IMR-90 (cell line): Measurements from ENCODE around the gene PSPN. TPM values are rescaled to one million over a fixed set of nuclear protein-coding genes. Genes with fewer than 3 reads are reported as not detected.
"Not testable (repeated sequence)": the region's sequence is repeated elsewhere in the genome, so short reads cannot be mapped to it uniquely, and the experiment has no call there.

Experiments
- ATAC-seq: fragments of 200-7000 bp; cut with Tn5 transposase; 2 replicates; pipeline ENCODE4 v1.9.1; 2020; ENCODE audit warnings: low read depth, mild to moderate bottlenecking, moderate library complexity
- BruUV-seq: library from RNA; stranded (reverse); fragments of 400-500 nt; replicated peaks from 2 replicates; lab custom pipeline; 2021; lab: Mats Ljungman, UMichigan
- CTCF ChIA-PET: fragments of 300-600 bp; formaldehyde crosslinking; extraction: SDS; loops from one replicate; lab custom pipeline; 2021; ENCODE audit warnings: antibody characterized with exemption; lab: Yijun Ruan, JAX
- POLR2A ChIA-PET: fragments of 300-600 bp; sonication (Branson Sonifier 250); formaldehyde crosslinking; loops from one replicate; lab custom pipeline; 2022; ENCODE audit warnings: antibody characterized with exemption; ENCODE audit not compliant: unreplicated experiment; lab: Charles Lee
- DNase-seq: peaks from one replicate; pipeline ENCODE4 v3.0.0; 2013
- H2AFZ ChIP-seq: replicated peaks from 2 replicates; pipeline ENCODE3; 2013; ENCODE audit warnings: low read length, mild to moderate bottlenecking; ENCODE audit not compliant: poor library complexity
- H2AK5ac ChIP-seq: 2 replicates; pipeline ENCODE4 v1.6.1; 2013; ENCODE audit warnings: low read depth, low read length, inconsistent platforms
- H2AK9ac ChIP-seq: replicated peaks from 2 replicates; pipeline ENCODE3; 2013; ENCODE audit warnings: mild to moderate bottlenecking, low read depth, low read length, moderate library complexity; ENCODE audit not compliant: poor library complexity
- H2BK120ac ChIP-seq: 2 replicates; pipeline ENCODE4 v1.6.1; 2013; ENCODE audit warnings: low read depth, low read length, inconsistent platforms
- H2BK15ac ChIP-seq: 3 replicates; pipeline ENCODE4 v1.6.1; 2013; ENCODE audit warnings: low read depth, low read length, inconsistent platforms
- H2BK20ac ChIP-seq: 2 replicates; pipeline ENCODE4 v1.6.1; 2013; ENCODE audit warnings: low read depth, mild to moderate bottlenecking, inconsistent platforms, low read length, moderate library complexity
- H2BK5ac ChIP-seq: 2 replicates; pipeline ENCODE4 v1.6.1; 2013; ENCODE audit warnings: mild to moderate bottlenecking, low read depth, low read length, inconsistent platforms; ENCODE audit not compliant: poor library complexity, severe bottlenecking
- H3K14ac ChIP-seq: replicated peaks from 2 replicates; pipeline ENCODE4 v1.6.1; 2013; ENCODE audit warnings: low read depth, low read length, inconsistent platforms
- H3K18ac ChIP-seq: 2 replicates; pipeline ENCODE4 v1.6.1; 2013; ENCODE audit warnings: low read depth, low read length, control low read depth
- H3K23ac ChIP-seq: 2 replicates; pipeline ENCODE4 v1.6.1; 2013; ENCODE audit warnings: low read depth, low read length, inconsistent platforms
- H3K27ac ChIP-seq: 2 replicates; pipeline ENCODE4 v1.5.1; 2013; ENCODE audit warnings: mild to moderate bottlenecking, control low read depth, low read length; ENCODE audit not compliant: insufficient read depth
- H3K27me3 ChIP-seq: 2 replicates; pipeline ENCODE4 v1.6.1; 2013; ENCODE audit warnings: low read length; ENCODE audit not compliant: control insufficient read depth, insufficient read depth
- H3K36me3 ChIP-seq: 2 replicates; pipeline ENCODE4 v1.6.1; 2013; ENCODE audit warnings: low read length, mixed read lengths; ENCODE audit not compliant: control insufficient read depth, insufficient read depth
- H3K4ac ChIP-seq: 2 replicates; pipeline ENCODE4 v1.6.1; 2013; ENCODE audit warnings: low read depth, low read length, inconsistent platforms
- H3K4me1 ChIP-seq: 2 replicates; pipeline ENCODE4 v1.6.1; 2013; ENCODE audit warnings: low read length, mixed read lengths; ENCODE audit not compliant: control insufficient read depth, insufficient read depth
- H3K4me2 ChIP-seq: 2 replicates; pipeline ENCODE4 v1.6.1; 2013; ENCODE audit warnings: low read depth, mild to moderate bottlenecking, control low read depth, low read length, moderate library complexity
- H3K4me3 ChIP-seq: 2 replicates; pipeline ENCODE4 v1.5.1; 2013; ENCODE audit warnings: low read depth, mild to moderate bottlenecking, control low read depth, low read length, moderate library complexity; ENCODE audit not compliant: insufficient read depth
- H3K56ac ChIP-seq: 2 replicates; pipeline ENCODE4 v1.6.1; 2013; ENCODE audit warnings: low read length, inconsistent platforms; ENCODE audit not compliant: insufficient read depth; ENCODE audit errors: extremely low read depth
- H3K79me1 ChIP-seq, 2 experiments: 2 replicates each; pipeline ENCODE4 v1.6.1; 2013; ENCODE audit warnings: low read length in 2 of 2, inconsistent platforms in 1 of 2, low read depth in 1 of 2
- H3K9ac ChIP-seq: 2 replicates; pipeline ENCODE4 v1.6.1; 2013; ENCODE audit warnings: low read depth, low read length, control low read depth
- H3K9me1 ChIP-seq: 2 replicates; pipeline ENCODE4 v1.6.1; 2013; ENCODE audit warnings: low read length, inconsistent platforms; ENCODE audit not compliant: insufficient read depth
- H3K9me3 ChIP-seq: 2 replicates; pipeline ENCODE4 v1.6.1; 2013; ENCODE audit warnings: low read length; ENCODE audit not compliant: control insufficient read depth, insufficient read depth
- H4K20me1 ChIP-seq: 2 replicates; pipeline ENCODE4 v1.6.1; 2013; ENCODE audit warnings: low read length, inconsistent platforms; ENCODE audit not compliant: insufficient read depth
- H4K5ac ChIP-seq: 2 replicates; pipeline ENCODE4 v1.6.1; 2013; ENCODE audit warnings: mild to moderate bottlenecking, low read depth, low read length, control low read depth
- H4K8ac ChIP-seq, 2 experiments: 2 replicates each; pipeline ENCODE4 v1.6.1; 2013; ENCODE audit warnings: low read depth in 2 of 2, low read length in 2 of 2, control low read depth in 1 of 2, inconsistent platforms in 1 of 2
- H4K91ac ChIP-seq: 2 replicates; pipeline ENCODE4 v1.6.1; 2013; ENCODE audit warnings: low read depth, low read length, inconsistent platforms; ENCODE audit not compliant: insufficient read depth
- WGBS, 2 experiments: methylation state at CpG; one replicate each; pipeline versions ENCODE4 v1.1.5 to v1.1.7; 2013; ENCODE audit warnings: missing lambda C conversion rate in 2 of 2; ENCODE audit not compliant: insufficient read length in 1 of 2; ENCODE audit errors: extremely low coverage in 2 of 2; 5-methylcytosine and 5-hydroxymethylcytosine counted together
- dilution Hi-C: fragments of 300-500 bp; cut with HindIII; formaldehyde crosslinking; loops from one replicate; pipeline ENCODE4 v1.14.3; 2018; ENCODE audit warnings: low sequenced_read_pairs; ENCODE audit not compliant: unreplicated experiment
- in situ Hi-C: fragments of 300-500 bp; cut with MboI; formaldehyde crosslinking; loops from 3 replicates; pipeline ENCODE4 v1.14.3; 2019; ENCODE audit warnings: low sequenced_read_pairs, inconsistent platforms, mixed read lengths
- intact Hi-C: fragments of 100-400 bp; cut with micrococcal nuclease; formaldehyde crosslinking; loops from 2 replicates; pipeline ENCODE4 v1.10.0; 2022
- polyA plus RNA-seq, 3 experiments: library from polyadenylated mRNA; depleted of rRNA; stranded (reverse); fragments of >200 nt; gene quantifications; 2 replicates each; pipeline ENCODE4 v1.2.3, GENCODE V29; 2012; ENCODE audit warnings: low replicate concordance in 1 of 3
- total RNA-seq: library from RNA; depleted of rRNA; stranded (reverse); fragments of >200 nt; gene quantifications from 2 replicates; pipeline ENCODE4 v1.2.3, GENCODE V29; 2012

Gene PSPN
- total and polyA plus RNA-seq, 2 of the 4 experiments (the other 2 are of a cell fraction), result 0.34 to 0.54 TPM

GRCh38 chr19:6355321-6356040, 20.3 kb downstream of the PSPN start:
- POLR2A ChIA-PET, dilution Hi-C loops, BruUV-seq: not testable (repeated sequence)

More at GRCh38 chr19:6355321-6356040, 20.3 kb downstream of the PSPN start:
- DNase-seq, H3K23ac ChIP-seq, H2BK120ac ChIP-seq, in situ Hi-C loops, H2AK5ac ChIP-seq, H3K56ac ChIP-seq, H4K8ac ChIP-seq, H2AK9ac ChIP-seq, H3K4ac ChIP-seq, H3K4me3 ChIP-seq, H3K4me1 ChIP-seq, H2BK5ac ChIP-seq, H4K5ac ChIP-seq, H3K4me2 ChIP-seq, H4K91ac ChIP-seq, H3K79me1 ChIP-seq, H3K9ac ChIP-seq, H2BK20ac ChIP-seq, H3K14ac ChIP-seq, H3K27ac ChIP-seq, H2BK15ac ChIP-seq, H3K36me3 ChIP-seq, CTCF ChIA-PET, H3K9me1 ChIP-seq, H2AFZ ChIP-seq, H4K20me1 ChIP-seq, H3K9me3 ChIP-seq, ATAC-seq, H3K18ac ChIP-seq, H3K27me3 ChIP-seq: not testable (repeated sequence)
- WGBS, 2 experiments, result no CpG with 5 or more reads among the region's 46 CpGs
- intact Hi-C loops, result loop anchor here (2.0 kb wide), 1 partner anchor 189 kb away; no protein-coding TSS in a partner anchor
